HG03175 (cell line): ENCODE data around the gene P3H3.
"Not testable (repeated sequence)": the region's sequence is repeated elsewhere in the genome, so short reads cannot be mapped to it uniquely, and the experiment has no call there.

Experiments
- ATAC-seq: cut with Tn5 transposase; IDR thresholded peaks from one replicate; pipeline ENCODE4 v1.9.1; 2021; ENCODE audit warnings: mild to moderate bottlenecking, moderate library complexity; ENCODE audit not compliant: unreplicated experiment

P3H3 gene

GRCh38 chr12:6886206-6886999 lies 58.2 kb downstream of the P3H3 start:
- ATAC-seq: not testable (repeated sequence)

GRCh38 chr12:6887460-6887859 lies 59.3 kb downstream of the P3H3 start:
- ATAC-seq: no peak

GRCh38 chr12:6888360-6888759 lies 60.2 kb downstream of the P3H3 start:
- ATAC-seq: no peak

- ATAC-seq: not testable (repeated sequence)
Observed at GRCh38 chr12:6888794-6889193, 60.6 kb downstream of the P3H3 start.
